K562 (cell line): ENCODE data around the gene DCLK1. TPM values are rescaled to one million over a fixed set of nuclear protein-coding genes. Genes with fewer than 3 reads are reported as not detected.

ENCODE experiments used
- ATAC-seq: fragments of 200-7000 bp; cut with Tn5 transposase; 3 replicates; pipeline ENCODE4 v1.9.1; 2020; ENCODE audit warnings: moderate library complexity
- BruUV-seq: library from RNA; stranded (reverse); fragments of 400-500 nt; replicated peaks from 2 replicates; lab custom pipeline; 2021; lab: Mats Ljungman, UMichigan
- CTCF ChIA-PET: fragments of 300-600 bp; formaldehyde crosslinking; extraction: SDS; loops from one replicate; lab custom pipeline; 2021; ENCODE audit warnings: low intra/inter-chr PET ratio; lab: Yijun Ruan, JAX
- POLR2A ChIA-PET: fragments of 300-600, 350-650 bp; sonication (Branson Sonifier 250); formaldehyde crosslinking; extraction: SDS; loops from one replicate; lab custom pipeline; 2021; ENCODE audit warnings: antibody characterized with exemption, inconsistent platforms; lab: Yijun Ruan, JAX
- DNase-seq, 4 experiments: peaks; one replicate each; pipeline versions ENCODE4 v3.0.0 to v3.0.0-alpha.2; 2011 to 2018; ENCODE audit warnings: low spot score in 3 of 4, mixed read lengths in 3 of 4; ENCODE audit errors: extremely low read depth in 1 of 4
- FAIRE-seq: peaks from 2 replicates; lab custom pipeline; 2011; peaks lifted over from hg19 to GRCh38; lab: Jason Lieb, UNC
- H2AFZ ChIP-seq: 2 replicates; pipeline ENCODE4 v1.6.0; 2011; ENCODE audit warnings: low read depth, low read length, control low read depth, inconsistent platforms
- H3K27ac ChIP-seq: fragments of 200-600 bp; 3 replicates; pipeline ENCODE4 v1.8.0; 2011; ENCODE audit warnings: low read depth, mild to moderate bottlenecking, control low read depth, inconsistent platforms, low read length, moderate library complexity, mixed read lengths; ENCODE audit errors: extremely low read depth
- H3K27me3 ChIP-seq, 2 experiments: fragments of 300-600 bp in 1 of 2; 2 replicates in 1 of 2; 3 replicates in 1 of 2; pipeline versions ENCODE4 v1.6.0 to v1.8.0; 2011; ENCODE audit warnings: inconsistent platforms in 2 of 2, low read length in 2 of 2, mild to moderate bottlenecking in 1 of 2, mixed read lengths in 1 of 2, moderate library complexity in 1 of 2; ENCODE audit not compliant: control insufficient read depth in 2 of 2, insufficient read depth in 2 of 2
- H3K36me3 ChIP-seq: fragments of 300-600 bp; 3 replicates; pipeline ENCODE4 v1.8.0; 2011; ENCODE audit warnings: mild to moderate bottlenecking, low read length, inconsistent platforms; ENCODE audit not compliant: control insufficient read depth, insufficient read depth
- H3K4me1 ChIP-seq, 2 experiments: fragments of 200-600 bp in 1 of 2; replicated peaks in 1 of 2; 2 replicates in 1 of 2; 3 replicates in 1 of 2; pipeline versions ENCODE4 v1.5.1 to v1.8.0; 2011; ENCODE audit warnings: inconsistent platforms in 2 of 2, low read length in 2 of 2, mild to moderate bottlenecking in 1 of 2, mixed read lengths in 1 of 2, moderate library complexity in 1 of 2; ENCODE audit not compliant: control insufficient read depth in 2 of 2, insufficient read depth in 2 of 2
- H3K4me2 ChIP-seq: 2 replicates; pipeline ENCODE4 v1.6.1; 2011; ENCODE audit warnings: low read length, control low read depth, inconsistent platforms, mixed read lengths; ENCODE audit not compliant: insufficient read depth
- H3K4me3 ChIP-seq: fragments of 200-600 bp; sonication (generic), shearing (Covaris generic); 2 replicates; pipeline ENCODE4 v1.5.1; 2016; ENCODE audit warnings: control low read depth, inconsistent platforms
- H3K79me2 ChIP-seq: fragments of 200-600 bp; 3 replicates; pipeline ENCODE4 v1.8.0; 2011; ENCODE audit warnings: low read length, inconsistent platforms; ENCODE audit not compliant: control insufficient read depth, insufficient read depth
- H3K9ac ChIP-seq, 2 experiments: 2 replicates each; pipeline versions ENCODE4 v1.6.0 to v1.6.1; 2011; ENCODE audit warnings: low read depth in 2 of 2, low read length in 2 of 2, control low read depth in 1 of 2, inconsistent platforms in 1 of 2, mild to moderate bottlenecking in 1 of 2, mixed read lengths in 1 of 2; ENCODE audit not compliant: insufficient read depth in 1 of 2
- H3K9me1 ChIP-seq: one replicate; pipeline ENCODE4 v1.6.0; 2011; ENCODE audit warnings: inconsistent platforms, mild to moderate bottlenecking, low read length, moderate library complexity; ENCODE audit not compliant: control insufficient read depth, insufficient read depth
- H3K9me3 ChIP-seq: replicated peaks from 2 replicates; pipeline ENCODE4 v1.5.1; 2011; ENCODE audit warnings: low read depth, low read length, inconsistent platforms; ENCODE audit not compliant: control insufficient read depth, insufficient read depth
- H4K20me1 ChIP-seq: replicated peaks from 2 replicates; pipeline ENCODE4 v1.6.1; 2011; ENCODE audit warnings: low read length, inconsistent platforms, mixed read lengths; ENCODE audit not compliant: control insufficient read depth, insufficient read depth
- ARNT ChIP-seq, 2 experiments: fragments of 450-650 bp; IDR thresholded peaks; 2 replicates each; pipeline ENCODE4 v1.6.1; 2016; ENCODE audit warnings: mild to moderate bottlenecking in 1 of 2
- CEBPZ ChIP-seq: fragments of 150-350 bp; IDR thresholded peaks from 2 replicates; pipeline ENCODE4 v1.6.1; 2014; ENCODE audit warnings: low read depth, mild to moderate bottlenecking, low read length, borderline replicate concordance
- KAT2B ChIP-seq: IDR thresholded peaks from one replicate; pipeline ENCODE4 v1.6.1; 2012; ENCODE audit warnings: low read depth, mild to moderate bottlenecking, control low read depth, inconsistent platforms, low read length, moderate library complexity
- KLF16 ChIP-seq: IDR thresholded peaks from 2 replicates; pipeline ENCODE4 v1.6.1; 2016; ENCODE audit warnings: antibody characterized with exemption
- MLX ChIP-seq, 2 experiments: fragments of 450-650 bp in 1 of 2; sonication (generic) in 1 of 2; formaldehyde crosslinking; conservative IDR thresholded peaks; 2 replicates each; pipeline versions ENCODE4 v1.4.0 to v1.8.1; 2020 to 2022; ENCODE audit warnings: mild to moderate bottlenecking in 1 of 2, missing genetic modification reagents in 1 of 2
- MTA1 ChIP-seq: fragments of 450-650 bp; IDR thresholded peaks from 2 replicates; pipeline ENCODE4 v1.6.1; 2017; ENCODE audit warnings: borderline replicate concordance
- SNAPC5 ChIP-seq: fragments of 250-450 bp; sonication (Bioruptor Pico); IDR thresholded peaks from 2 replicates; pipeline ENCODE4 v1.8.0; 2021; ENCODE audit warnings: moderate library complexity, mild to moderate bottlenecking, inconsistent platforms
- USF2 ChIP-seq: sonication (generic); formaldehyde crosslinking; IDR thresholded peaks from 2 replicates; pipeline ENCODE4 v1.5.0; 2020; ENCODE audit warnings: missing genetic modification reagents
- WGBS: fragments of 100-300 bp; shearing (Covaris generic); methylation state at CpG from one replicate; pipeline ENCODE4 v1.1.6; 2016; ENCODE audit warnings: low coverage, mixed read lengths; ENCODE audit not compliant: insufficient coverage; ENCODE audit errors: missing lambda C conversion rate; 5-methylcytosine and 5-hydroxymethylcytosine counted together
- in situ Hi-C: fragments of 300-500 bp; cut with MboI; formaldehyde crosslinking; loops from 4 replicates; pipeline ENCODE4 v1.15.0; 2018; ENCODE audit warnings: inconsistent platforms, mixed read lengths
- intact Hi-C: fragments of 100-400 bp; cut with micrococcal nuclease; formaldehyde crosslinking; loops from 2 replicates; pipeline ENCODE4 v1.14.2; 2022
- polyA plus RNA-seq, 8 experiments: library from polyadenylated mRNA; depleted of rRNA in 4 of 8; stranded (reverse) in 5 of 8; unstranded in 3 of 8; fragments of >200 nt; fragmentation: Nextera tagmentation in 2 of 8; fragmentation: Illumina TruSeq in 1 of 8; extraction: Ambion mirVana in 2 of 8; extraction: Trizol in 1 of 8; gene quantifications; 2 replicates each; pipeline versions ENCODE4 v1.2.1 to v1.2.3, GENCODE V29; 2011 to 2014; ENCODE audit warnings: inconsistent platforms in 1 of 8, missing spikeins in 1 of 8
- total RNA-seq, 7 experiments: library from RNA; depleted of rRNA in 6 of 7; stranded (reverse); fragments of >200 nt in 6 of 7; fragmentation: Illumina TruSeq in 2 of 7; extraction: Trizol in 2 of 7; gene quantifications; 2 replicates each; pipeline versions ENCODE4 v1.2.1 to v1.2.3, GENCODE V29; 2011 to 2021; ENCODE audit warnings: low replicate concordance in 1 of 7

The DCLK1 gene
- total and polyA plus RNA-seq, 9 of the 15 experiments (the other 6 are each of a cell fraction or from before 2014, with no cell fraction given), result 0.07 TPM; not detected in 8

DNA sequence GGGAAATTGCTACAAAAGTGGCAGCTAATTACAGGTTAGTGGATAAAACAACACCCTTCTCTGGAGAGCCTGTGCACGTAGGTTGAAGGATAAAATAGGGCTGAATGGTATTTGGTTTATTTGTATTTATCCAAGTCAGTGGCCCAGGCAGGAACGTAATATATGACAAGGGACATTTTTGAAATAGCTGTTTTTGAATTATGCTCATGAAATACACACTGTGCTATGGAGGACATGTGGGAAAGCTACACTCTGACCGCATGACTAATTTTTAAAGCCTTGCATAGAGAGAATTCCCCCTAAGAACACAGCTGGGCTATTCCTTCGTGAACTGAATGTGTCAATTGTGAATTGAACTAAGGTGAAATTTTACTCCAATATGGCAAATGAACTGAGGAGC, 362.6 kb downstream of the DCLK1 start:
- Histone ChIP-seq H3K36me3 (no peaks in the 10 kb centered on the region), H3K9me3 (no peaks in the 10 kb centered on the region), H4K20me1 (no peaks in the 10 kb centered on the region), H3K4me3 (no peak overlapping the region), H3K27ac (no peak overlapping the region), H3K4me1 (no peaks in the 10 kb centered on the region), H3K9ac (no peak overlapping the region), H2AFZ (no peak overlapping the region), H3K9me1 (no peaks in the 10 kb centered on the region), H3K27me3 (no peaks in the 10 kb centered on the region), H3K4me2 (no peak overlapping the region), H3K79me2 (no peaks in the 10 kb centered on the region)
- FAIRE-seq (no peak), DNase-seq (no peak), ATAC-seq (no peak)
- intact Hi-C loops, result no loop called here
- ChIA-PET POLR2A (no interaction called here), CTCF (no interaction called here)
- in situ Hi-C loops, result no loop called here
- WGBS, result 0% methylated on average over 4 of the region's 4 CpGs
- BruUV-seq, result no TSS peak
- TF ChIP-seq ARNT (IDR thresholded peaks at IDR 0.05), result no peak

DNA sequence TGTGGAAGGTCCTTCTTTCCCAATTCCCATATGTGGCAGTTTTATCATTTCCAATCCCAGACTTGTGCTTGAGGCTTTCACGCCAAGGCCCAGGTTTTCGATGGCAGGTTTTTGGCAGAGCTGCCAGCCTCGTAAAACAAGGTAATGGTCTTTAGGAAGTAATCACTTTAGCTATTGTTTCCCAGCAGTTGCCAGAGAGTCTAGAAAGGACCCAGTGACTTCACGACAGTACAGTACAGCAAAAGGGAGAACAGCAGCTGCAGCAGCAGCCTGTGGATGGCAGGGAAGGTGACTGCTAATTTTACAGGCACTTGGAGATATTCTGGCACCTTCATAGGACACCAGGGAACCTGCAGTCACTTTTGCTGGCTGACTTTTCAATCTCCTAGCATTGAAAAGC, 363.1 kb downstream of the DCLK1 start:
- Histone ChIP-seq H3K9me3 (no peaks in the 10 kb centered on the region), H3K4me2 (no peak overlapping the region), H3K9ac (no peak overlapping the region), H2AFZ (no peak overlapping the region), H3K27ac (no peak overlapping the region), H3K4me3 (no peak overlapping the region), H3K4me1 (no peaks in the 10 kb centered on the region), H3K27me3 (no peaks in the 10 kb centered on the region), H4K20me1 (no peaks in the 10 kb centered on the region), H3K79me2 (no peaks in the 10 kb centered on the region), H3K36me3 (no peaks in the 10 kb centered on the region), H3K9me1 (no peaks in the 10 kb centered on the region)
- 0% methylated on average over 1 of the region's 4 CpGs for WGBS
- DNase-seq (no peak), FAIRE-seq (no peak), ATAC-seq (no peak)
- in situ Hi-C loops (no loop called here), intact Hi-C loops (no loop called here)
- POLR2A ChIA-PET, result no interaction called here
- CTCF ChIA-PET, result no interaction called here
- BruUV-seq, result no TSS peak
- TF ChIP-seq USF2 (CRISPR knock-in tag), result no peak
- TF ChIP-seq MTA1, result no peak
- no peak for TF ChIP-seq SNAPC5 (CRISPR knock-in tag)
- TF ChIP-seq MLX (CRISPR knock-in tag; conservative IDR thresholded peaks at IDR 0.05), result no peak
- TF ChIP-seq KAT2B, result no peak
- no peak for TF ChIP-seq KLF16
- no peak for TF ChIP-seq CEBPZ
